HEK293 (cell line): Measurements from ENCODE around the gene CCDC57.

Source experiments
- CTCF ChIA-PET: fragments of 350-600 bp; formaldehyde crosslinking; extraction: SDS; loops from one replicate; lab custom pipeline; 2021; ENCODE audit warnings: antibody characterized with exemption; lab: Yijun Ruan, JAX
- POLR2A ChIA-PET: fragments of 300-600 bp; formaldehyde crosslinking; extraction: SDS; loops from one replicate; lab custom pipeline; 2020; ENCODE audit warnings: antibody characterized with exemption, inconsistent platforms; lab: Yijun Ruan, JAX
- H3K27ac ChIP-seq: fragments of 200-500 bp; sonication (Bioruptor generic); 2 replicates; pipeline ENCODE4 v1.5.1; 2014; ENCODE audit warnings: low read depth, low read length, control low read depth, inconsistent platforms; ENCODE audit errors: extremely low read depth
- H3K36me3 ChIP-seq, 2 experiments: fragments of 200-500 bp in 1 of 2; sonication (Bioruptor generic) in 1 of 2; 1 replicate in 1 of 2; 2 replicates in 1 of 2; pipeline ENCODE4 v1.5.1; 2014 to 2017; ENCODE audit warnings: inconsistent platforms in 2 of 2, low read length in 2 of 2; ENCODE audit not compliant: control insufficient read depth in 2 of 2, insufficient read depth in 1 of 2
- H3K4me1 ChIP-seq: fragments of 200-500 bp; sonication (Bioruptor generic); 2 replicates; pipeline ENCODE4 v1.5.1; 2014; ENCODE audit warnings: mild to moderate bottlenecking, low read length, inconsistent platforms; ENCODE audit not compliant: control insufficient read depth, insufficient read depth
- H3K4me3 ChIP-seq: 2 replicates; pipeline ENCODE4 v1.5.1; 2011; ENCODE audit warnings: low read depth, mild to moderate bottlenecking, control low read depth, low read length, moderate library complexity
- H3K9me3 ChIP-seq: fragments of 200-500 bp; sonication (Bioruptor generic); 2 replicates; pipeline ENCODE4 v1.5.1; 2014; ENCODE audit warnings: low read depth, low read length, inconsistent platforms; ENCODE audit not compliant: control insufficient read depth, insufficient read depth
- BCL11B ChIP-seq: fragments of 450-650 bp; formaldehyde crosslinking; IDR thresholded peaks from 2 replicates; pipeline ENCODE4 v1.5.1; 2016; ENCODE audit warnings: low read depth, missing biosample characterization, missing genetic modification characterization
- GLI4 ChIP-seq: fragments of 450-650 bp; formaldehyde crosslinking; IDR thresholded peaks from 2 replicates; pipeline ENCODE4 v1.5.1; 2016; ENCODE audit warnings: missing biosample characterization, missing genetic modification characterization
- GLIS1 ChIP-seq: fragments of 450-650 bp; formaldehyde crosslinking; IDR thresholded peaks from 2 replicates; pipeline ENCODE4 v1.5.1; 2016; ENCODE audit warnings: missing biosample characterization, missing genetic modification characterization
- ZBTB48 ChIP-seq: fragments of 450-650 bp; formaldehyde crosslinking; IDR thresholded peaks from 2 replicates; pipeline ENCODE4 v1.5.1; 2016; ENCODE audit warnings: missing biosample characterization, missing genetic modification characterization
- ZBTB8A ChIP-seq: fragments of 450-650 bp; formaldehyde crosslinking; IDR thresholded peaks from 2 replicates; pipeline ENCODE4 v1.5.1; 2016; ENCODE audit warnings: missing biosample characterization, missing genetic modification characterization
- ZNF2 ChIP-seq: fragments of 450-650 bp; formaldehyde crosslinking; IDR thresholded peaks from 2 replicates; pipeline ENCODE4 v1.5.1; 2016; ENCODE audit warnings: missing biosample characterization, missing genetic modification characterization
- ZNF23 ChIP-seq: fragments of 450-650 bp; formaldehyde crosslinking; IDR thresholded peaks from 2 replicates; pipeline ENCODE4 v1.5.1; 2016; ENCODE audit warnings: missing biosample characterization, missing genetic modification characterization, borderline replicate concordance
- ZNF404 ChIP-seq: fragments of 450-650 bp; formaldehyde crosslinking; IDR thresholded peaks from 2 replicates; pipeline ENCODE4 v1.5.1; 2017; ENCODE audit warnings: missing biosample characterization, missing genetic modification characterization
- ZNF423 ChIP-seq: fragments of 450-650 bp; formaldehyde crosslinking; IDR thresholded peaks from 2 replicates; pipeline ENCODE4 v1.5.1; 2016; ENCODE audit warnings: missing biosample characterization, missing genetic modification characterization
- ZNF549 ChIP-seq: fragments of 450-650 bp; IDR thresholded peaks from 2 replicates; pipeline ENCODE4 v1.5.1; 2018; ENCODE audit warnings: missing biosample characterization, missing genetic modification characterization, mild to moderate bottlenecking, inconsistent platforms, moderate library complexity
- ZNF701 ChIP-seq: fragments of 450-650 bp; formaldehyde crosslinking; IDR thresholded peaks from 2 replicates; pipeline ENCODE4 v1.5.1; 2016; ENCODE audit warnings: missing biosample characterization, missing genetic modification characterization
- TF ChIP-seq, protein P1 (sequence below): fragments of 450-650 bp; formaldehyde crosslinking; IDR thresholded peaks from 2 replicates; pipeline ENCODE4 v1.5.1; 2016; ENCODE audit warnings: missing biosample characterization, missing genetic modification characterization, low read depth
- TF ChIP-seq, protein P2 (sequence below): fragments of 450-650 bp; formaldehyde crosslinking; IDR thresholded peaks from 2 replicates; pipeline ENCODE4 v1.5.1; 2017; ENCODE audit warnings: missing biosample characterization, missing genetic modification characterization
- TF ChIP-seq, protein P3 (sequence below): fragments of 450-650 bp; formaldehyde crosslinking; IDR thresholded peaks from 2 replicates; pipeline ENCODE4 v1.5.1; 2017; ENCODE audit warnings: missing biosample characterization, missing genetic modification characterization
- TF ChIP-seq, protein P4 (sequence below): fragments of 450-650 bp; formaldehyde crosslinking; IDR thresholded peaks from 2 replicates; pipeline ENCODE4 v1.5.1; 2016; ENCODE audit warnings: missing biosample characterization, missing genetic modification characterization
- TF ChIP-seq, protein P5 (sequence below): fragments of 450-650 bp; formaldehyde crosslinking; IDR thresholded peaks from 2 replicates; pipeline ENCODE4 v1.5.1; 2016; ENCODE audit warnings: missing biosample characterization, missing genetic modification characterization

The CCDC57 gene

GRCh38 chr17:82234211-82235055, 21.8 kb upstream of the CCDC57 start (continued):
- TF ChIP-seq ZNF23 (tag by site-specific recombination) (no peak), GLIS1 (tag by site-specific recombination) (peak; percentile 100), ZNF423 (tag by site-specific recombination) (peak; percentile 77), ZBTB8A (no peak), GLI4 (tag by site-specific recombination) (no peak), ZBTB48 (tag by site-specific recombination) (no peak), ZNF404 (tag by site-specific recombination) (no peak), BCL11B (tag by site-specific recombination) (0 out of 2 replicates have a peak, but pooled peaks have one; percentile 26), ZNF701 (no peak)
- TF ChIP-seq, protein P1, sequence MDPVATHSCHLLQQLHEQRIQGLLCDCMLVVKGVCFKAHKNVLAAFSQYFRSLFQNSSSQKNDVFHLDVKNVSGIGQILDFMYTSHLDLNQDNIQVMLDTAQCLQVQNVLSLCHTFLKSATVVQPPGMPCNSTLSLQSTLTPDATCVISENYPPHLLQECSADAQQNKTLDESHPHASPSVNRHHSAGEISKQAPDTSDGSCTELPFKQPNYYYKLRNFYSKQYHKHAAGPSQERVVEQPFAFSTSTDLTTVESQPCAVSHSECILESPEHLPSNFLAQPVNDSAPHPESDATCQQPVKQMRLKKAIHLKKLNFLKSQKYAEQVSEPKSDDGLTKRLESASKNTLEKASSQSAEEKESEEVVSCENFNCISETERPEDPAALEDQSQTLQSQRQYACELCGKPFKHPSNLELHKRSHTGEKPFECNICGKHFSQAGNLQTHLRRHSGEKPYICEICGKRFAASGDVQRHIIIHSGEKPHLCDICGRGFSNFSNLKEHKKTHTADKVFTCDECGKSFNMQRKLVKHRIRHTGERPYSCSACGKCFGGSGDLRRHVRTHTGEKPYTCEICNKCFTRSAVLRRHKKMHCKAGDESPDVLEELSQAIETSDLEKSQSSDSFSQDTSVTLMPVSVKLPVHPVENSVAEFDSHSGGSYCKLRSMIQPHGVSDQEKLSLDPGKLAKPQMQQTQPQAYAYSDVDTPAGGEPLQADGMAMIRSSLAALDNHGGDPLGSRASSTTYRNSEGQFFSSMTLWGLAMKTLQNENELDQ = no peak
- TF ChIP-seq, protein P2, sequence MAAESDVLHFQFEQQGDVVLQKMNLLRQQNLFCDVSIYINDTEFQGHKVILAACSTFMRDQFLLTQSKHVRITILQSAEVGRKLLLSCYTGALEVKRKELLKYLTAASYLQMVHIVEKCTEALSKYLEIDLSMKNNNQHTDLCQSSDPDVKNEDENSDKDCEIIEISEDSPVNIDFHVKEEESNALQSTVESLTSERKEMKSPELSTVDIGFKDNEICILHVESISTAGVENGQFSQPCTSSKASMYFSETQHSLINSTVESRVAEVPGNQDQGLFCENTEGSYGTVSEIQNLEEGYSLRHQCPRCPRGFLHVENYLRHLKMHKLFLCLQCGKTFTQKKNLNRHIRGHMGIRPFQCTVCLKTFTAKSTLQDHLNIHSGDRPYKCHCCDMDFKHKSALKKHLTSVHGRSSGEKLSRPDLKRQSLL = no peak
- TF ChIP-seq, protein P3, sequence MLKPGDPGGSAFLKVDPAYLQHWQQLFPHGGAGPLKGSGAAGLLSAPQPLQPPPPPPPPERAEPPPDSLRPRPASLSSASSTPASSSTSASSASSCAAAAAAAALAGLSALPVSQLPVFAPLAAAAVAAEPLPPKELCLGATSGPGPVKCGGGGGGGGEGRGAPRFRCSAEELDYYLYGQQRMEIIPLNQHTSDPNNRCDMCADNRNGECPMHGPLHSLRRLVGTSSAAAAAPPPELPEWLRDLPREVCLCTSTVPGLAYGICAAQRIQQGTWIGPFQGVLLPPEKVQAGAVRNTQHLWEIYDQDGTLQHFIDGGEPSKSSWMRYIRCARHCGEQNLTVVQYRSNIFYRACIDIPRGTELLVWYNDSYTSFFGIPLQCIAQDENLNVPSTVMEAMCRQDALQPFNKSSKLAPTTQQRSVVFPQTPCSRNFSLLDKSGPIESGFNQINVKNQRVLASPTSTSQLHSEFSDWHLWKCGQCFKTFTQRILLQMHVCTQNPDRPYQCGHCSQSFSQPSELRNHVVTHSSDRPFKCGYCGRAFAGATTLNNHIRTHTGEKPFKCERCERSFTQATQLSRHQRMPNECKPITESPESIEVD (tag by site-specific recombination) = no peak
- TF ChIP-seq, protein P4, sequence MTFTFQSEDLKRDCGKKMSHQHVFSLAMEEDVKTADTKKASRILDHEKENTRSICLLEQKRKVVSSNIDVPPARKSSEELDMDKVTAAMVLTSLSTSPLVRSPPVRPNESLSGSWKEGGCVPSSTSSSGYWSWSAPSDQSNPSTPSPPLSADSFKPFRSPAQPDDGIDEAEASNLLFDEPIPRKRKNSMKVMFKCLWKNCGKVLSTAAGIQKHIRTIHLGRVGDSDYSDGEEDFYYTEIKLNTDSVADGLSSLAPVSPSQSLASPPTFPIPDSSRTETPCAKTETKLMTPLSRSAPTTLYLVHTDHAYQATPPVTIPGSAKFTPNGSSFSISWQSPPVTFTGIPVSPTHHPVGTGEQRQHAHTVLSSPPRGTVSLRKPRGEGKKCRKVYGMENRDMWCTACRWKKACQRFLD (tag by site-specific recombination) = no peak

- Histone ChIP-seq H3K4me1 (peaks cover 6% of the 10 kb centered on the region), H3K36me3 (no peaks in the 10 kb centered on the region), H3K9me3 (no peaks in the 10 kb centered on the region), H3K4me3 (no peak overlapping the region), H3K27ac (no peak overlapping the region)
- TF ChIP-seq, protein P5, sequence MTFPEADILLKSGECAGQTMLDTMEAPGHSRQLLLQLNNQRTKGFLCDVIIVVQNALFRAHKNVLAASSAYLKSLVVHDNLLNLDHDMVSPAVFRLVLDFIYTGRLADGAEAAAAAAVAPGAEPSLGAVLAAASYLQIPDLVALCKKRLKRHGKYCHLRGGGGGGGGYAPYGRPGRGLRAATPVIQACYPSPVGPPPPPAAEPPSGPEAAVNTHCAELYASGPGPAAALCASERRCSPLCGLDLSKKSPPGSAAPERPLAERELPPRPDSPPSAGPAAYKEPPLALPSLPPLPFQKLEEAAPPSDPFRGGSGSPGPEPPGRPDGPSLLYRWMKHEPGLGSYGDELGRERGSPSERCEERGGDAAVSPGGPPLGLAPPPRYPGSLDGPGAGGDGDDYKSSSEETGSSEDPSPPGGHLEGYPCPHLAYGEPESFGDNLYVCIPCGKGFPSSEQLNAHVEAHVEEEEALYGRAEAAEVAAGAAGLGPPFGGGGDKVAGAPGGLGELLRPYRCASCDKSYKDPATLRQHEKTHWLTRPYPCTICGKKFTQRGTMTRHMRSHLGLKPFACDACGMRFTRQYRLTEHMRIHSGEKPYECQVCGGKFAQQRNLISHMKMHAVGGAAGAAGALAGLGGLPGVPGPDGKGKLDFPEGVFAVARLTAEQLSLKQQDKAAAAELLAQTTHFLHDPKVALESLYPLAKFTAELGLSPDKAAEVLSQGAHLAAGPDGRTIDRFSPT (tag by site-specific recombination) = peak; percentile 60
- TF ChIP-seq ZNF549 (tag by site-specific recombination) = no peak
- no peak for TF ChIP-seq ZNF2 (tag by site-specific recombination)
- TF ChIP-seq GLIS1 (tag by site-specific recombination) = 0 out of 2 replicates have a peak, but pooled peaks have one; percentile 16
- CTCF ChIA-PET = interaction anchor here (0.7 kb wide), 1 partner anchor 249 kb away, joined by 3 read pairs; no protein-coding TSS in a partner anchor
- POLR2A ChIA-PET = no interaction called here
These were observed 20.5 kb upstream of the CCDC57 start for GRCh38 chr17:82232876-82233785.
